Breast epithelium (tissue), 3 donors: Measurements from ENCODE around the gene TXNDC2.
"Not testable (repeated sequence)": the region's sequence is repeated elsewhere in the genome, so short reads cannot be mapped to it uniquely, and the experiment has no call there.

Experiments used
- CTCF ChIP-seq, 3 donors: fragments of 450-650 bp; IDR thresholded peaks; one replicate each; pipeline ENCODE4 v1.5.1; 2016 to 2017; ENCODE audit warnings: antibody characterized with exemption in 3 of 3, mild to moderate bottlenecking in 3 of 3, moderate library complexity in 3 of 3
- POLR2AphosphoS5 ChIP-seq, 3 donors: sonication (generic); formaldehyde crosslinking; IDR thresholded peaks; one replicate each; pipeline ENCODE4 v1.6.1; 2017; ENCODE audit warnings: antibody characterized with exemption in 3 of 3

GRCh38 chr18:9912285-9912684 lies 26.5 kb downstream of the TXNDC2 start:
- TF ChIP-seq CTCF, POLR2AphosphoS5 (IDR thresholded peaks at IDR 0.05): not testable (repeated sequence)
